NCI-H1092 (cell line): Measurements from ENCODE around the gene SERPINA3.
"Not testable (repeated sequence)": the region's sequence is repeated elsewhere in the genome, so short reads cannot be mapped to it uniquely, and the experiment has no call there.

ENCODE experiments used
- DNase-seq: peaks from one replicate; lab custom pipeline; 2025; lab: John Stamatoyannopoulos, UW

Gene SERPINA3

GRCh38 chr14:94612174-94612573 lies at the start of gene SERPINA3:
Gene SERPINA3, plus strand, starts transcription at chr14:94612391. Its CDS starts 2,051 bp downstream, at chr14:94614442.
- no peak for DNase-seq

GRCh38 chr14:94562941-94563883 lies 49.0 kb upstream of the SERPINA3 start:
- DNase-seq = no peak

- no peak for DNase-seq
Observed at GRCh38 chr14:94564381-94564780, 47.8 kb upstream of the SERPINA3 start.

- no peak for DNase-seq
Observed at GRCh38 chr14:94568186-94568585, 44.0 kb upstream of the SERPINA3 start.

GRCh38 chr14:94569381-94570001 lies 42.7 kb upstream of the SERPINA3 start:
- DNase-seq = no peak

- DNase-seq = no peak
Observed at GRCh38 chr14:94570002-94570400, 42.2 kb upstream of the SERPINA3 start.

- no peak for DNase-seq
Observed at GRCh38 chr14:94570440-94570839, 41.8 kb upstream of the SERPINA3 start.

GRCh38 chr14:94571395-94571794 lies 40.8 kb upstream of the SERPINA3 start:
- DNase-seq = no peak

- DNase-seq = no peak
Observed at GRCh38 chr14:94571950-94572349, 40.2 kb upstream of the SERPINA3 start.

GRCh38 chr14:94572637-94573303 lies 39.4 kb upstream of the SERPINA3 start:
- DNase-seq = no peak

GRCh38 chr14:94573475-94574277 lies 38.5 kb upstream of the SERPINA3 start:
- DNase-seq = no peak

- DNase-seq = no peak
Observed at GRCh38 chr14:94574336-94574735, 37.9 kb upstream of the SERPINA3 start.

- DNase-seq = no peak
Observed at GRCh38 chr14:94575730-94576585, 36.2 kb upstream of the SERPINA3 start.

GRCh38 chr14:94577472-94577871 lies 34.7 kb upstream of the SERPINA3 start:
- not testable (repeated sequence) for DNase-seq

GRCh38 chr14:94578712-94579111 lies 33.5 kb upstream of the SERPINA3 start:
- no peak for DNase-seq

GRCh38 chr14:94581127-94581999 lies 30.8 kb upstream of the SERPINA3 start, which contains the start of gene SERPINA5:
Gene SERPINA5, plus strand, starts transcription at chr14:94581426. Its CDS starts 5,937 bp downstream, at chr14:94587363.
- DNase-seq = no peak

GRCh38 chr14:94582199-94582750 lies 29.9 kb upstream of the SERPINA3 start:
- DNase-seq = no peak

- no peak for DNase-seq
Observed at GRCh38 chr14:94582851-94583250, 29.3 kb upstream of the SERPINA3 start.

- no peak for DNase-seq
Observed at GRCh38 chr14:94583557-94583956, 28.6 kb upstream of the SERPINA3 start.
